Thyroid gland (tissue), 4 donors: Measurements from ENCODE around the gene PCBP3.

Experiments
- POLR2A ChIP-seq, 2 donors: fragments of 450-650 bp; IDR thresholded peaks; one replicate each; pipeline ENCODE4 v1.6.1; 2017; ENCODE audit warnings: antibody characterized with exemption in 2 of 2, mild to moderate bottlenecking in 2 of 2, moderate library complexity in 1 of 2
- TF ChIP-seq, protein P1 (sequence below), 6 experiments: fragments of 200-600 bp in 3 of 6; fragments of 450-650 bp in 3 of 6; sonication (generic) in 3 of 6; IDR thresholded peaks; one replicate each; pipeline ENCODE4 v1.5.1; 2016 to 2019; ENCODE audit warnings: antibody characterized with exemption in 6 of 6, mild to moderate bottlenecking in 2 of 6, inconsistent platforms in 1 of 6, moderate library complexity in 1 of 6

DNA sequence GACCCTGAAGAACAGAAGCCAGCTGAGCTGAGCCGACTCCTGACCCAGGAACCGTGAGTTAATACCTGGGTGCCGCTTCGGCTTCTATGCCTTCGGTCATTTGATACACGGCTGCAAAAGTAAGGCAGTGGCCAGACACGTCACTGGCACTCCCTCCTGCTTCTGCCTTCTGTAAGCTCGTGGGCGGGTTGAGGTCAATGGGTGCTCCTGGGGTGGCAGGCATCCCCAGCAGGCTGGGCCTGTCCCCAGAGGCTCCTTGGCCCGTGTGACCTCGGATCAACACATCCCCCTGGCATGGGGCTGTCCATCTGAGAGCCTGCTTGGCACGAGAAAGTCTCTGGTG, 302.3 kb downstream of the PCBP3 start:
- TF ChIP-seq, protein P1, sequence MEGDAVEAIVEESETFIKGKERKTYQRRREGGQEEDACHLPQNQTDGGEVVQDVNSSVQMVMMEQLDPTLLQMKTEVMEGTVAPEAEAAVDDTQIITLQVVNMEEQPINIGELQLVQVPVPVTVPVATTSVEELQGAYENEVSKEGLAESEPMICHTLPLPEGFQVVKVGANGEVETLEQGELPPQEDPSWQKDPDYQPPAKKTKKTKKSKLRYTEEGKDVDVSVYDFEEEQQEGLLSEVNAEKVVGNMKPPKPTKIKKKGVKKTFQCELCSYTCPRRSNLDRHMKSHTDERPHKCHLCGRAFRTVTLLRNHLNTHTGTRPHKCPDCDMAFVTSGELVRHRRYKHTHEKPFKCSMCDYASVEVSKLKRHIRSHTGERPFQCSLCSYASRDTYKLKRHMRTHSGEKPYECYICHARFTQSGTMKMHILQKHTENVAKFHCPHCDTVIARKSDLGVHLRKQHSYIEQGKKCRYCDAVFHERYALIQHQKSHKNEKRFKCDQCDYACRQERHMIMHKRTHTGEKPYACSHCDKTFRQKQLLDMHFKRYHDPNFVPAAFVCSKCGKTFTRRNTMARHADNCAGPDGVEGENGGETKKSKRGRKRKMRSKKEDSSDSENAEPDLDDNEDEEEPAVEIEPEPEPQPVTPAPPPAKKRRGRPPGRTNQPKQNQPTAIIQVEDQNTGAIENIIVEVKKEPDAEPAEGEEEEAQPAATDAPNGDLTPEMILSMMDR (IDR thresholded peaks at IDR 0.05), result no peak
- TF ChIP-seq POLR2A (IDR thresholded peaks at IDR 0.05), result no peak
